Activated CD4-positive, alpha-beta memory T cell treated with anti-CD3 and anti-CD28 coated beads, Interleukin-2, amount 10 ng/mL, durations not matched to agents 7 days and 5 days (primary cell): ENCODE measurements around the gene EHD4. TPM values are rescaled to one million over a fixed set of nuclear protein-coding genes. Genes with fewer than 3 reads are reported as not detected.

Experiments
- CTCF ChIA-PET: fragments of 350-600 bp; sonication (Branson Sonifier 250); formaldehyde crosslinking; loops from one replicate; lab custom pipeline; 2021; ENCODE audit warnings: antibody characterized with exemption, inconsistent platforms; lab: Charles Lee
- POLR2A ChIA-PET: fragments of 350-600 bp; sonication (Branson Sonifier 250); formaldehyde crosslinking; loops from one replicate; lab custom pipeline; 2021; ENCODE audit warnings: antibody characterized with exemption; lab: Charles Lee
- DNase-seq: peaks from one replicate; pipeline ENCODE4 v3.0.0-alpha.2; 2020
- H3K27ac Mint-ChIP-seq: one replicate; pipeline ENCODE4 v1.8.0; 2021; ENCODE audit warnings: mild to moderate bottlenecking, mixed read lengths
- H3K27me3 Mint-ChIP-seq: one replicate; pipeline ENCODE4 v1.8.0; 2021; ENCODE audit warnings: mixed read lengths
- H3K36me3 Mint-ChIP-seq: one replicate; pipeline ENCODE4 v1.8.0; 2021; ENCODE audit warnings: low read depth, mixed read lengths
- H3K4me1 Mint-ChIP-seq: one replicate; pipeline ENCODE4 v1.8.0; 2021; ENCODE audit warnings: mixed read lengths
- H3K4me3 Mint-ChIP-seq: one replicate; pipeline ENCODE4 v1.8.0; 2021; ENCODE audit warnings: mild to moderate bottlenecking, mixed read lengths
- H3K9me3 Mint-ChIP-seq: one replicate; pipeline ENCODE4 v1.8.0; 2021; ENCODE audit warnings: mixed read lengths
- total RNA-seq, 2 experiments: library from RNA; stranded (reverse); gene quantifications; one replicate each; pipeline ENCODE4 v1.2.3, GENCODE V29; 2021

EHD4 gene
- total RNA-seq, 2 experiments from 2014 or later, result 25.0 to 25.3 TPM

DNA sequence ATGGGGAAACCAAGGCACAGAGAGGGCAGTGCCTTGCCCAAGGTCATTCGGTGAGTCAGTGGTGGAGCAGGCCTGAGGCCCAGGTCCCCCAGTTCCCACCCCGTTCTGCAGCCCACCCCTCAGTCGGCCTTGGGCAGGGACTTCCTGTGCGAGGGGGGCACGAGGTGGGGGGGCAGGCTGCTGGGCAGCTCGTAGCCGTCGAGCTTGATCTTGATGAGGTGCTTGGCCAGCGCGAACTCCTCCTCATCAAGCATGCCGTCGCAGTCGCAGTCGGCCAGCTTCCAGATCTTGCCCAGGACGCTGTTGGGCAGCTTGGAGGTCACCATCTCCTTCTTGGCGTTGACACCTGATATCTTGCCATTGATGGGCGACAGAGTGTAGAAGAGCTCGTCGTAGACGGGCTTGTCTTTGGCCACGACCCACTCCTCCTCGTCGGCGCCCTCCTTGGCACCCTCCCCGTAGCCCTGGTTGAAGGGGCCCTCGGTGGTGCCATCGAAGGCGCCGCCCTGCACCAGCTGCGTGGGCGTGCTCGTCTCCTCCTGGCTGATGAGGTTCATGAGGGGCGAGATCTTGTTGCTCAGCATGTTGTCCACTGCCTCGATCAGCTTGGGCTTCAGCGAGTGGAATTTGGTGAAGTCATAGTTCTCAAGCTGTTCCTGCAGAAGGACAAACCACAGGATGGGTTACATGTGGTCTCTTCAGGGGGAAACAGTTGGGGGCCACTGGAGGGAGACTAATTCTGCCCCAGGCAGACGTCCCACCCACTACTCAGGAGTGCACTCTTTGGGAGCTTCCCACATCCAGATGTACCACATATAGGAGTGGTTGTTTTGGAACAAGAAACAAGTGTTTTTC lies 71.6 kb downstream of the EHD4 start:
- H3K27me3 Mint-ChIP-seq, result no peaks in the 10 kb centered on the region
- no peak overlapping the region for H3K4me3 Mint-ChIP-seq
- POLR2A ChIA-PET, result interaction anchor here (2.7 to 6.6 kb wide), 2 partner anchors 36 to 128 kb away, joined by 8 to 34 read pairs; partner anchors contain the start of gene MAPKBP1
- H3K4me1 Mint-ChIP-seq, result peaks cover 29% of the 10 kb centered on the region
- peaks cover 44% of the 10 kb centered on the region for H3K36me3 Mint-ChIP-seq
- H3K9me3 Mint-ChIP-seq, result no peaks in the 10 kb centered on the region
- CTCF ChIA-PET, result interaction anchor here (0.9 to 10.6 kb wide), 4 partner anchors 89 to 297 kb away, joined by 3 to 213 read pairs (median 8); partner anchors contain the start of gene MAPKBP1
- H3K27ac Mint-ChIP-seq, result no peak overlapping the region
- DNase-seq, result no peak

DNA sequence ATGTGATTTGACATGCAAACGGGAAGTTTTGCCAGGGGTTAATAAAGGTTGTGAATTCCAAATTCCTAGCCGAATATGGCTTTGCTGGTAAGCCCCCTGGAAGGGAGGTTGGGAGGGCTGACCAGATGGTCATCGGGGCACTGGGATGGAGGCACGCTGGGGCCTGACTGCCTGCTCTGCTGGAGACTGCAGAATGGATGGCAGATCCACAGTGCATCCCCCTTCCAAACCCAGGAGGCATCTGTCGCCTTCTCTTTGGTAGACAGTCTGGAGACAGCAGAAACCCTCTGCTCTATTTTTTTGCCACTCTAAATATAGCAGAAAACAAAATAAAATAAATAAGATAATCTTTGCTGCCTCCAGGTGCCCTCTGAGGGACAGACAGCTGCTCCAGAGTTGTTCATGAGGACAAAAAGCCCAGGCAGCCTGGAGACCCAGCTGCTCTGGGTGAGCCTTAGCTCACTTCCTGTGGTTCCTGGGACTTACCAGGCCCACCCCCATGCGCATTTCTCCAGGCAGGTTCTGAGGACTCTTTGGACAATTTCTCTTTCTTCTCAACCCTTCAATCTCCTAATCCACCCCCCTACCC lies 72.4 kb downstream of the EHD4 start:
- POLR2A ChIA-PET, result interaction anchor here (2.7 kb wide), 1 partner anchor 37 kb away, joined by 8 read pairs; no protein-coding TSS in a partner anchor
- Mint-ChIP-seq H3K36me3 (peaks cover 40% of the 10 kb centered on the region), H3K4me1 (peaks cover 36% of the 10 kb centered on the region), H3K27ac (no peak overlapping the region), H3K27me3 (no peaks in the 10 kb centered on the region), H3K9me3 (no peaks in the 10 kb centered on the region), H3K4me3 (no peak overlapping the region)
- CTCF ChIA-PET, result interaction anchor here (1.0 to 10.6 kb wide), 2 partner anchors 88 to 127 kb away, joined by 3 to 213 read pairs; partner anchors contain the start of gene MAPKBP1
- DNase-seq, result no peak

GRCh38 chr15:41897363-41897799 lies 75.0 kb downstream of the EHD4 start:
- peaks cover 47% of the 10 kb centered on the region for H3K4me1 Mint-ChIP-seq
- H3K9me3 Mint-ChIP-seq, result no peaks in the 10 kb centered on the region
- no peaks in the 10 kb centered on the region for H3K27me3 Mint-ChIP-seq
- CTCF ChIA-PET, result interaction anchor here (1.5 kb wide), 1 partner anchor 122 kb away, joined by 3 read pairs; no protein-coding TSS in a partner anchor
- POLR2A ChIA-PET, result no interaction called here
- DNase-seq, result no peak
- no peak overlapping the region for H3K4me3 Mint-ChIP-seq
- H3K27ac Mint-ChIP-seq, result peak overlapping the region; percentile 75
- H3K36me3 Mint-ChIP-seq, result peaks cover 30% of the 10 kb centered on the region

DNA sequence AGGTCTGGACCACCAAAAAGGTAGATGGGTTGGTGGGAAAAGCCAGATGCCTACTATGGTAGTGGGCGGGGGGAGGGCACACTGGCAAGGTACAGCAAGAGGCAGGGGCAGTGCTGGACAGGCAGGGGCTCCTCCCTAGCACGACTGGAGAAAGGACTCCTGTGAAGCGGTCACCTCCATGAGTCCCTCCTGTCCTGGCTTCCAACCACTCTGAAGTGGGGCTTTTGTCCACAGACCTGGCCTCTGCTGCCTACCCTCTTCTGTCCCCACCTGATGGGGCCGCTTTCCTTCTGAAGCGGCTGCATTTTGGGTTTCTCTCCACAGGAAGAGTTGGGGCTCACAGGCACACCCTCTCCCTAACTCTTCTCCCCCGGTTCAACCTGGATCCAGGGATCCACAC lies 75.8 kb downstream of the EHD4 start:
- DNase-seq, result no peak
- peaks cover 25% of the 10 kb centered on the region for H3K36me3 Mint-ChIP-seq
- ChIA-PET CTCF (interaction anchor here (2.1 kb wide), 1 partner anchor 8 kb away, joined by 22 read pairs; no protein-coding TSS in a partner anchor), POLR2A (interaction anchor here (2.5 kb wide), 1 partner anchor 122 kb away, joined by 11 read pairs; the partner anchor contains the start of gene MAPKBP1)
- H3K4me3 Mint-ChIP-seq, result no peak overlapping the region
- H3K9me3 Mint-ChIP-seq, result no peaks in the 10 kb centered on the region
- peak overlapping the region; percentile 75 for H3K27ac Mint-ChIP-seq
- H3K4me1 Mint-ChIP-seq, result peaks cover 50% of the 10 kb centered on the region
- H3K27me3 Mint-ChIP-seq, result no peaks in the 10 kb centered on the region

DNA sequence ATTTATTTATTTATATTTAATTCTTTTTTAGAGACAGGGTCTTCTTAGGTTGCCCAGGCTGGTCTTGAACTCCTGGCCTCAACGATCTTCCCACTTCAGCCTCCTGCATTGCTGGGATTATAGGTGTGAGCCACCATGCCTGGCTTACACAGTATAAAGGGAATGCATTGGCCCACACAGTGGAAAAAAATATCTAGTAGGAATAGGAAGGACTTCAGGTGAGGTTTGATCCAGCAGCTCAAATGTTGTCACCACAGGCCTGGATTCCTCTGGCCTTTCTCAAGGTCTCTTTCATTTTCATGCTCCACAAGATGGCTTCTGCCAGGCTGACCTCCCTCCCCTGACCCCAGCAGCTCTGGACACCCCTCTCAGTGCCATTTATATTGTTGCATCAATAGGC lies 76.4 kb downstream of the EHD4 start:
- POLR2A ChIA-PET, result interaction anchor here (1.3 to 2.5 kb wide), 7 partner anchors 8 to 377 kb away, joined by 3 to 28 read pairs (median 10); partner anchors contain the start of genes GANC, MAPKBP1 and TMEM87A
- H3K4me3 Mint-ChIP-seq, result no peak overlapping the region
- no peak for DNase-seq
- H3K27me3 Mint-ChIP-seq, result no peaks in the 10 kb centered on the region
- peak overlapping the region; percentile 75 for H3K27ac Mint-ChIP-seq
- no peaks in the 10 kb centered on the region for H3K9me3 Mint-ChIP-seq
- H3K4me1 Mint-ChIP-seq, result peaks cover 51% of the 10 kb centered on the region
- CTCF ChIA-PET, result interaction anchor here (1.2 to 2.5 kb wide), 5 partner anchors 8 to 123 kb away, joined by 4 to 43 read pairs (median 17); partner anchors contain the start of gene MAPKBP1
- H3K36me3 Mint-ChIP-seq, result peaks cover 25% of the 10 kb centered on the region

- POLR2A ChIA-PET, result interaction anchor here (0.6 to 2.5 kb wide), 13 partner anchors 9 to 403 kb away, joined by 3 to 28 read pairs (median 4); partner anchors contain the start of genes EHD4, GANC, ITPKA and MAPKBP1
- CTCF ChIA-PET, result interaction anchor here (0.7 to 2.5 kb wide), 7 partner anchors 9 to 123 kb away, joined by 3 to 43 read pairs (median 4); partner anchors contain the start of gene MAPKBP1
- no peak for DNase-seq
- Mint-ChIP-seq H3K27me3 (no peaks in the 10 kb centered on the region), H3K4me1 (peaks cover 51% of the 10 kb centered on the region), H3K9me3 (no peaks in the 10 kb centered on the region), H3K4me3 (peak overlapping the region; percentile 54), H3K27ac (peak overlapping the region; percentile 94), H3K36me3 (peaks cover 21% of the 10 kb centered on the region)
Measured at GRCh38 chr15:41895491-41895890, 76.9 kb downstream of the EHD4 start.

GRCh38 chr15:41894791-41895463 lies 77.4 kb downstream of the EHD4 start:
- Mint-ChIP-seq H3K27me3 (no peaks in the 10 kb centered on the region), H3K36me3 (peaks cover 21% of the 10 kb centered on the region), H3K9me3 (no peaks in the 10 kb centered on the region), H3K4me3 (peak overlapping the region; percentile 54), H3K27ac (peak overlapping the region; percentile 94), H3K4me1 (peaks cover 48% of the 10 kb centered on the region)
- CTCF ChIA-PET, result interaction anchor here (0.7 to 2.5 kb wide), 9 partner anchors 9 to 122 kb away, joined by 3 to 43 read pairs (median 4); partner anchors contain the start of gene MAPKBP1
- POLR2A ChIA-PET, result interaction anchor here (0.6 to 2.5 kb wide), 14 partner anchors 9 to 402 kb away, joined by 3 to 28 read pairs (median 4); partner anchors contain the start of genes EHD4, GANC, ITPKA and MAPKBP1
- peak; percentile 92 for DNase-seq

- peak overlapping the region; percentile 94 for H3K27ac Mint-ChIP-seq
- peaks cover 25% of the 10 kb centered on the region for H3K36me3 Mint-ChIP-seq
- H3K9me3 Mint-ChIP-seq, result no peaks in the 10 kb centered on the region
- H3K27me3 Mint-ChIP-seq, result no peaks in the 10 kb centered on the region
- DNase-seq, result no peak
- ChIA-PET POLR2A (interaction anchor here (0.6 to 2.5 kb wide), 11 partner anchors 10 to 401 kb away, joined by 3 to 28 read pairs (median 6); partner anchors contain the start of genes ITPKA, MAPKBP1 and RPAP1), CTCF (interaction anchor here (0.6 to 2.5 kb wide), 6 partner anchors 10 to 190 kb away, joined by 3 to 43 read pairs (median 10); partner anchors contain the start of gene MAPKBP1)
- H3K4me3 Mint-ChIP-seq, result peak overlapping the region; percentile 54
- H3K4me1 Mint-ChIP-seq, result peaks cover 54% of the 10 kb centered on the region
Measured at GRCh38 chr15:41894251-41894790, 78.0 kb downstream of the EHD4 start.

GRCh38 chr15:41893422-41894250 lies 78.7 kb downstream of the EHD4 start, which contains the start of gene SPTBN5:
TSS of gene SPTBN5 (minus strand) at chr15:41894053. CDS start at chr15:41893497, 556 bp downstream.
- H3K36me3 Mint-ChIP-seq, result peaks cover 23% of the 10 kb centered on the region
- no peak for DNase-seq
- H3K4me3 Mint-ChIP-seq, result peak within 1 kb of the TSS; percentile 54
- H3K4me1 Mint-ChIP-seq, result peaks cover 61% of the 10 kb centered on the region
- H3K27ac Mint-ChIP-seq, result peak within 1 kb of the TSS; percentile 94
- no peaks in the 10 kb centered on the region for H3K9me3 Mint-ChIP-seq
- ChIA-PET CTCF (interaction anchor here (0.6 to 2.5 kb wide), 7 partner anchors 9 to 191 kb away, joined by 3 to 43 read pairs (median 12); partner anchors contain the start of gene MAPKBP1), POLR2A (interaction anchor here (0.7 to 2.5 kb wide), 8 partner anchors 11 to 119 kb away, joined by 3 to 28 read pairs (median 10); partner anchors contain the start of gene MAPKBP1)
- no peaks in the 10 kb centered on the region for H3K27me3 Mint-ChIP-seq

DNA sequence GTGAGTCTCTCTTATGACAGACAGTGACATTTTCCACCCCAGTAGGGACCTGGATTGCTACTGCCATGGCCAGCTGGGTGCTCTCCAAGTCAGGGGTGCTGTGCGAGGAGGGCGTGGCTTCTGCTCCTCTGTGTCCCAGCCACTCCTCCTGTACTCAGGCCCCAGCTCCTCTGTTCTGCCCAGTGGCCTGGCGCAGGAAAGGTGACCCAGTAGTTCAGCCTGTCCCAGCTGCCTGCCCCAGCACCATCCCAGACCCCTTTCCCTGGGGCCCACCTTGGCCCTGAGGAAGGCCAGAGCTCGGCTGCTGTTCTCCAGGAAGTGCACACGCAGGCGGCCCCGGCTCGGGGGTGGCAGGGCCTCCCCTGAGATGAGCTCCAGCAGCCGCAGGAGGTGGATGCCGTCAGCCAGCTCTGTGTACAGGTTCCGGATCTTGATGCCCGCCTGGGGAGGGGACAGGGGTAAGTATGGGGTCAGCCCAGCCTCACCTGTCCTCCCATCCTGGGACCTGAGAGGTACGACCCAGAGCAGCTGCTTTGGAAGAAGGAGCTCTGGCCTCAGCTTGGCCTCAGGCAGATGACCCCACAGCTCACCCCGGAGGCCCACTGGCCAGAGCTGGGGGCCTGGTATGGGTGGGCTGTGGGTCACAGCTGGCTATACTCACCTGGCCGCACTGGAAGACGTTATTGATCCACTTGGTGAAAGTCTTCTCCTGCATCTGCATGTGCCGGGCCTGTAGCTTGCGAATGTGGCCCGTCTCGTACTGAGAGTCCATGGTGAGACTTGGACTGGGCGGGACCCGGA lies 79.5 kb downstream of the EHD4 start:
- ChIA-PET POLR2A (interaction anchor here (0.7 to 1.7 kb wide), 5 partner anchors 12 to 44 kb away, joined by 3 to 9 read pairs (median 4); no protein-coding TSS in a partner anchor), CTCF (interaction anchor here (1.6 to 2.2 kb wide), 4 partner anchors 10 to 119 kb away, joined by 5 to 16 read pairs (median 8); partner anchors contain the start of gene MAPKBP1)
- H3K27me3 Mint-ChIP-seq, result no peaks in the 10 kb centered on the region
- H3K27ac Mint-ChIP-seq, result peak overlapping the region; percentile 75
- H3K9me3 Mint-ChIP-seq, result no peaks in the 10 kb centered on the region
- peak overlapping the region; percentile 48 for H3K4me3 Mint-ChIP-seq
- DNase-seq, result peak; percentile 28
- H3K36me3 Mint-ChIP-seq, result peaks cover 26% of the 10 kb centered on the region
- H3K4me1 Mint-ChIP-seq, result peaks cover 68% of the 10 kb centered on the region
